Caco-2 (cell line): ENCODE data around the gene GPR180. TPM values are rescaled to one million over a fixed set of nuclear protein-coding genes. Genes with fewer than 3 reads are reported as not detected.

Experiments used
- BruUV-seq: library from RNA; stranded (reverse); fragments of 400-500 nt; replicated peaks from 2 replicates; lab custom pipeline; 2021; lab: Mats Ljungman, UMichigan
- CTCF ChIA-PET: fragments of 300-600 bp; sonication (Branson Sonifier 250); formaldehyde crosslinking; loops from one replicate; lab custom pipeline; 2022; ENCODE audit warnings: antibody characterized with exemption; lab: Charles Lee
- POLR2A ChIA-PET: fragments of 300-600 bp; sonication (Branson Sonifier 250); formaldehyde crosslinking; loops from one replicate; lab custom pipeline; 2022; ENCODE audit warnings: antibody characterized with exemption; lab: Charles Lee
- DNase-seq, 2 experiments: peaks; one replicate each; pipeline versions ENCODE4 v3.0.0 to v3.0.0-alpha.2; 2020 to 2022
- H3K27me3 ChIP-seq: replicated peaks from 2 replicates; pipeline ENCODE4 v1.6.0; 2011; ENCODE audit warnings: low read length; ENCODE audit not compliant: control insufficient read depth, insufficient read depth
- H3K36me3 ChIP-seq: 2 replicates; pipeline ENCODE4 v1.5.1; 2011; ENCODE audit warnings: low read length; ENCODE audit not compliant: control insufficient read depth, insufficient read depth
- H3K4me1 ChIP-seq: fragments of 250-450 bp; sonication (Bioruptor Pico); 2 replicates; pipeline ENCODE4 v1.5.1; 2020; ENCODE audit warnings: mild to moderate bottlenecking
- H3K4me3 ChIP-seq: 2 replicates; pipeline ENCODE4 v1.5.1; 2011; ENCODE audit warnings: low read depth, mild to moderate bottlenecking, control low read depth, low read length
- H3K9me3 ChIP-seq: fragments of 250-450 bp; sonication (Bioruptor Pico); 2 replicates; pipeline ENCODE4 v1.5.1; 2020; ENCODE audit warnings: mild to moderate bottlenecking, moderate library complexity
- H3K27ac Mint-ChIP-seq: one replicate; pipeline ENCODE4 v1.8.0; 2022; ENCODE audit warnings: mixed read lengths; ENCODE audit not compliant: unreplicated experiment
- H3K27me3 Mint-ChIP-seq: one replicate; pipeline ENCODE4 v1.8.0; 2022; ENCODE audit warnings: mixed read lengths; ENCODE audit not compliant: insufficient read depth, unreplicated experiment
- H3K36me3 Mint-ChIP-seq: one replicate; pipeline ENCODE4 v1.8.0; 2022; ENCODE audit warnings: mild to moderate bottlenecking, mixed read lengths; ENCODE audit not compliant: insufficient read depth, unreplicated experiment
- H3K4me1 Mint-ChIP-seq: one replicate; pipeline ENCODE4 v1.8.0; 2022; ENCODE audit warnings: low read depth, mixed read lengths; ENCODE audit not compliant: unreplicated experiment
- H3K4me3 Mint-ChIP-seq: one replicate; pipeline ENCODE4 v1.8.0; 2022; ENCODE audit warnings: mild to moderate bottlenecking, moderate library complexity, mixed read lengths; ENCODE audit not compliant: unreplicated experiment
- H3K9me3 Mint-ChIP-seq: one replicate; pipeline ENCODE4 v1.8.0; 2022; ENCODE audit warnings: mixed read lengths; ENCODE audit not compliant: unreplicated experiment
- CTCF ChIP-seq, 2 experiments: fragments of 200-600 bp in 1 of 2; IDR thresholded peaks; 1 replicate in 1 of 2; 2 replicates in 1 of 2; pipeline versions ENCODE4 v1.5.1 to v1.8.0; 2011 to 2022; ENCODE audit warnings: antibody characterized with exemption in 1 of 2, control low read depth in 1 of 2, inconsistent platforms in 1 of 2, low read depth in 1 of 2, low read length in 1 of 2, mild to moderate bottlenecking in 1 of 2, moderate library complexity in 1 of 2; ENCODE audit not compliant: insufficient read depth in 1 of 2, severe bottlenecking in 1 of 2, unreplicated experiment in 1 of 2
- intact Hi-C: fragments of 100-400 bp; cut with micrococcal nuclease; formaldehyde crosslinking; loops from one replicate; pipeline ENCODE4 v1.10.0; 2022; ENCODE audit not compliant: unreplicated experiment
- total RNA-seq: library from RNA; stranded (reverse); gene quantifications from 2 replicates; pipeline ENCODE4 v1.2.3, GENCODE V29; 2022

GPR180 gene
- total RNA-seq, 1 experiment from 2014 or later: 6.4 TPM

- CTCF ChIA-PET: no interaction called here
- POLR2A ChIA-PET: no interaction called here
- no TSS peak for BruUV-seq
- H3K27me3 ChIP-seq: no peaks in the 10 kb centered on the region
- H3K4me3 ChIP-seq: no peak overlapping the region
- H3K27me3 Mint-ChIP-seq: no peaks in the 10 kb centered on the region
- no peaks in the 10 kb centered on the region for H3K4me1 Mint-ChIP-seq
- H3K9me3 Mint-ChIP-seq: no peaks in the 10 kb centered on the region
- DNase-seq: no peak
- H3K4me1 ChIP-seq: no peaks in the 10 kb centered on the region
- TF ChIP-seq CTCF (IDR thresholded peaks at IDR 0.05; ENCODE audit: insufficient read depth in 1 of 2, low read depth in 1 of 2, low read length in 1 of 2, severe bottlenecking in 1 of 2, unreplicated experiment in 1 of 2): no peak
- no peaks in the 10 kb centered on the region for H3K36me3 ChIP-seq
- no peaks in the 10 kb centered on the region for H3K9me3 ChIP-seq
- H3K4me3 Mint-ChIP-seq: no peak overlapping the region
- intact Hi-C loops: no loop called here
- peaks cover 5% of the 10 kb centered on the region for H3K36me3 Mint-ChIP-seq
- no peak overlapping the region for H3K27ac Mint-ChIP-seq
These were observed 40.5 kb upstream of the GPR180 start for GRCh38 chr13:94561126-94561525.

- no peaks in the 10 kb centered on the region for H3K4me1 ChIP-seq
- no peak for TF ChIP-seq CTCF (IDR thresholded peaks at IDR 0.05; ENCODE audit: insufficient read depth in 1 of 2, low read depth in 1 of 2, low read length in 1 of 2, severe bottlenecking in 1 of 2, unreplicated experiment in 1 of 2)
- no peaks in the 10 kb centered on the region for H3K27me3 Mint-ChIP-seq
- DNase-seq: no peak
- no peak overlapping the region for H3K4me3 ChIP-seq
- no peaks in the 10 kb centered on the region for H3K4me1 Mint-ChIP-seq
- no TSS peak for BruUV-seq
- CTCF ChIA-PET: interaction anchor here (0.7 to 1.2 kb wide), 2 partner anchors 50 to 76 kb away, joined by 3 to 4 read pairs; no protein-coding TSS in a partner anchor
- POLR2A ChIA-PET: no interaction called here
- H3K27ac Mint-ChIP-seq: no peak overlapping the region
- H3K4me3 Mint-ChIP-seq: no peak overlapping the region
- H3K36me3 Mint-ChIP-seq: peaks cover 27% of the 10 kb centered on the region
- intact Hi-C loops: no loop called here
- H3K36me3 ChIP-seq: no peaks in the 10 kb centered on the region; the same call in none of the 2 replicates
- no peaks in the 10 kb centered on the region for H3K9me3 ChIP-seq
- no peaks in the 10 kb centered on the region for H3K9me3 Mint-ChIP-seq
- H3K27me3 ChIP-seq: no peaks in the 10 kb centered on the region
These were observed 34.1 kb upstream of the GPR180 start for GRCh38 chr13:94567581-94567980.

- no peak overlapping the region for H3K4me3 Mint-ChIP-seq
- Histone ChIP-seq H3K9me3 (no peaks in the 10 kb centered on the region), H3K4me3 (no peak overlapping the region), H3K36me3 (no peaks in the 10 kb centered on the region; the same call in none of the 2 replicates), H3K27me3 (no peaks in the 10 kb centered on the region), H3K4me1 (no peaks in the 10 kb centered on the region)
- H3K27me3 Mint-ChIP-seq: no peaks in the 10 kb centered on the region
- ChIA-PET POLR2A (no interaction called here), CTCF (no interaction called here)
- DNase-seq: no peak
- peaks cover 36% of the 10 kb centered on the region for H3K36me3 Mint-ChIP-seq
- no peaks in the 10 kb centered on the region for H3K4me1 Mint-ChIP-seq
- H3K9me3 Mint-ChIP-seq: no peaks in the 10 kb centered on the region
- BruUV-seq: no TSS peak
- intact Hi-C loops: no loop called here
- TF ChIP-seq CTCF (IDR thresholded peaks at IDR 0.05; ENCODE audit: insufficient read depth in 1 of 2, low read depth in 1 of 2, low read length in 1 of 2, severe bottlenecking in 1 of 2, unreplicated experiment in 1 of 2): no peak
- no peak overlapping the region for H3K27ac Mint-ChIP-seq
These were observed 33.2 kb upstream of the GPR180 start for GRCh38 chr13:94568443-94568842.
